ENCODE data around the gene TMEM145.

GRCh38 chr19:42294471-42295137, 18.5 kb upstream of the TMEM145 start:
- no peak for TF ChIP-seq CTCF (conservative IDR thresholded peaks at IDR 0.05; ENCODE audit: low read depth, low read length)
- TF ChIP-seq EZH2 (IDR thresholded peaks at IDR 0.05; ENCODE audit: borderline replicate concordance, low read depth, low read length, poor library complexity, severe bottlenecking) = no peak

All from A673 (cell line).